NCI-H2196 treated with DMSO at 0.1 percent for 48 hours (cell line): ENCODE measurements around the gene ALDH9A1.
"Not testable (repeated sequence)": the region's sequence is repeated elsewhere in the genome, so short reads cannot be mapped to it uniquely, and the experiment has no call there.

ENCODE experiments used
- DNase-seq: peaks from one replicate; lab custom pipeline; 2025; ENCODE audit not compliant: unreplicated experiment; lab: John Stamatoyannopoulos, UW

ALDH9A1 gene

GRCh38 chr1:165697881-165698760 is at the start of gene ALDH9A1:
ALDH9A1 (minus strand) TSS chr1:165698562; CDS start chr1:165698558, 4 bp downstream.
- DNase-seq: peak; percentile 73

GRCh38 chr1:165747632-165748447 is 49.5 kb upstream of the ALDH9A1 start:
- DNase-seq: no peak

- DNase-seq: not testable (repeated sequence)
Measured at GRCh38 chr1:165744913-165745312, 46.6 kb upstream of the ALDH9A1 start.

- no peak for DNase-seq
Measured at GRCh38 chr1:165742194-165742593, 43.8 kb upstream of the ALDH9A1 start.

- no peak for DNase-seq
Measured at GRCh38 chr1:165738794-165739193, 40.4 kb upstream of the ALDH9A1 start.

- DNase-seq: no peak
Measured at GRCh38 chr1:165737196-165737595, 38.8 kb upstream of the ALDH9A1 start.

- DNase-seq: no peak
Measured at GRCh38 chr1:165734906-165735305, 36.5 kb upstream of the ALDH9A1 start.

GRCh38 chr1:165726841-165727240 is 28.5 kb upstream of the ALDH9A1 start:
- no peak for DNase-seq

GRCh38 chr1:165726169-165726568 is 27.8 kb upstream of the ALDH9A1 start:
- no peak for DNase-seq

- peak; percentile 42 for DNase-seq
Measured at GRCh38 chr1:165717918-165718515, 19.7 kb upstream of the ALDH9A1 start.

- DNase-seq: not testable (repeated sequence)
Measured at GRCh38 chr1:165716265-165717051, 18.1 kb upstream of the ALDH9A1 start.

GRCh38 chr1:165712764-165713163 is 14.4 kb upstream of the ALDH9A1 start:
- no peak for DNase-seq

- DNase-seq: no peak
Measured at GRCh38 chr1:165707984-165708706, 9.8 kb upstream of the ALDH9A1 start.

- no peak for DNase-seq
Measured at GRCh38 chr1:165703648-165704047, 5.3 kb upstream of the ALDH9A1 start.

GRCh38 chr1:165701922-165702321 is 3.6 kb upstream of the ALDH9A1 start:
- not testable (repeated sequence) for DNase-seq

GRCh38 chr1:165699577-165699976 is 1.2 kb upstream of the ALDH9A1 start:
- no peak for DNase-seq

- DNase-seq: no peak
Measured at GRCh38 chr1:165698761-165699052, 345 bp upstream of the ALDH9A1 start.

GRCh38 chr1:165697491-165697880 is 876 bp downstream of the ALDH9A1 start:
- no peak for DNase-seq

GRCh38 chr1:165696625-165697100 is 1.7 kb downstream of the ALDH9A1 start:
- DNase-seq: no peak

- DNase-seq: no peak
Measured at GRCh38 chr1:165695031-165695430, 3.3 kb downstream of the ALDH9A1 start.
